ENCODE measurements around the gene GMEB1. TPM values are rescaled to one million over a fixed set of nuclear protein-coding genes. Genes with fewer than 3 reads are reported as not detected.
"Not testable (repeated sequence)": the region's sequence is repeated elsewhere in the genome, so short reads cannot be mapped to it uniquely, and the experiment has no call there.

The GMEB1 gene
- total RNA-seq, 1 experiment from 2014 or later = 8.7 TPM

- no peak for DNase-seq (ENCODE audit: low read depth)
Observed at GRCh38 chr1:28671254-28671780, 2.7 kb downstream of the GMEB1 start.

GRCh38 chr1:28672971-28673370 lies 4.4 kb downstream of the GMEB1 start:
- DNase-seq (ENCODE audit: low read depth) = not testable (repeated sequence)

GRCh38 chr1:28675924-28676257 lies 7.3 kb downstream of the GMEB1 start:
- no peak for DNase-seq (ENCODE audit: low read depth)

GRCh38 chr1:28680151-28680550 lies 11.6 kb downstream of the GMEB1 start:
- DNase-seq (ENCODE audit: low read depth) = no peak

- DNase-seq (ENCODE audit: low read depth) = no peak
Observed at GRCh38 chr1:28682840-28683239, 14.3 kb downstream of the GMEB1 start.

- DNase-seq (ENCODE audit: low read depth) = no peak
Observed at GRCh38 chr1:28684937-28685336, 16.4 kb downstream of the GMEB1 start.

- not testable (repeated sequence) for DNase-seq (ENCODE audit: low read depth)
Observed at GRCh38 chr1:28691627-28692026, 23.0 kb downstream of the GMEB1 start.

- no peak for DNase-seq (ENCODE audit: low read depth)
Observed at GRCh38 chr1:28703629-28704028, 35.0 kb downstream of the GMEB1 start.

- no peak for DNase-seq (ENCODE audit: low read depth)
Observed at GRCh38 chr1:28716336-28716735, 47.8 kb downstream of the GMEB1 start.

GRCh38 chr1:28718166-28718565 lies 49.6 kb downstream of the GMEB1 start:
- no peak for DNase-seq (ENCODE audit: low read depth)

GRCh38 chr1:28718586-28719331 lies 50.2 kb downstream of the GMEB1 start:
- peak; percentile 31 for DNase-seq (ENCODE audit: low read depth)

GRCh38 chr1:28719332-28719619 lies 50.7 kb downstream of the GMEB1 start:
- DNase-seq (ENCODE audit: low read depth) = no peak

- no peak for DNase-seq (ENCODE audit: low read depth)
Observed at GRCh38 chr1:28720376-28720775, 51.8 kb downstream of the GMEB1 start.

- not testable (repeated sequence) for DNase-seq (ENCODE audit: low read depth)
Observed at GRCh38 chr1:28721927-28722326, 53.3 kb downstream of the GMEB1 start.

- not testable (repeated sequence) for DNase-seq (ENCODE audit: low read depth)
Observed at GRCh38 chr1:28725365-28725764, 56.8 kb downstream of the GMEB1 start.

GRCh38 chr1:28735961-28736449 lies 67.4 kb downstream of the GMEB1 start:
- no peak for DNase-seq (ENCODE audit: low read depth)

GRCh38 chr1:28736450-28737306 lies 68.1 kb downstream of the GMEB1 start, which contains the start of gene YTHDF2:
TSS of gene YTHDF2 (plus strand) at chr1:28736940. CDS start at chr1:28737121, 181 bp downstream.
- DNase-seq (ENCODE audit: low read depth) = peak; percentile 96

GRCh38 chr1:28737307-28738132 lies 68.9 kb downstream of the GMEB1 start:
- DNase-seq (ENCODE audit: low read depth) = peak; percentile 51

GRCh38 chr1:28740118-28740517 lies 71.5 kb downstream of the GMEB1 start:
- DNase-seq (ENCODE audit: low read depth) = no peak

- no peak for DNase-seq (ENCODE audit: low read depth)
Observed at GRCh38 chr1:28744184-28744583, 75.6 kb downstream of the GMEB1 start.

- DNase-seq (ENCODE audit: low read depth) = no peak
Observed at GRCh38 chr1:28745653-28746173, 77.1 kb downstream of the GMEB1 start.
